ENCODE results near the gene CAND2. TPM values are rescaled to one million over a fixed set of nuclear protein-coding genes. Genes with fewer than 3 reads are reported as not detected.

Gene CAND2
- total and polyA plus RNA-seq, 2 experiments from 2014 or later = 0.43 to 0.53 TPM

DNA sequence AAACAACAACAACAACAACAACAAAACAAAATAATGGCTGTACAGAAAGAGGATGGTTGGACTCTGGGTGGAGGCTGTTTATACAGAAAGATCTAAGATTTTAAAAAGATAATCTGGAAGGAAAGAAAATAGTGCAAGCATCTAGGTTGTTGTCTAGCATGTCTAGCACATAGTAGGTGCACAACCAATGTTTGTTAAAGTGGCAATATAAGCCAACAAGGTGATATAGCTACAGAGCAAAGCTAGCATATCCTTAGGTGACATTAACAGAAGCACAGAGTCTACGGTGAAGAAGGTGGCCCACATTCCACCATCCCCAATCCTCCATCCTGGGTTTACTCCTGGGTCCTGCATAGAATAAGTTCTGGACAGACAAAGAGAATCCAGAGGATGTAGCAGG lies 42.2 kb upstream of the CAND2 start:
- DNase-seq = no peak
- Histone ChIP-seq H3K4me2 (ENCODE audit: unreplicated experiment) (no peak overlapping the region), H3K4me1 (ENCODE audit: insufficient read depth) (peaks cover 33% of the 10 kb centered on the region), H2AFZ (no peak overlapping the region), H3K9me3 (ENCODE audit: low read depth) (no peaks in the 10 kb centered on the region), H3K79me2 (ENCODE audit: insufficient read depth) (no peaks in the 10 kb centered on the region), H3K27ac (no peak overlapping the region), H4K20me1 (ENCODE audit: insufficient read depth) (no peaks in the 10 kb centered on the region), H3F3A (ENCODE audit: insufficient read depth) (peaks cover 30% of the 10 kb centered on the region), H3K9ac (no peak overlapping the region), H3K4me3 (no peak overlapping the region), H3K9me2 (ENCODE audit: insufficient read depth) (no peaks in the 10 kb centered on the region), H3K36me3 (ENCODE audit: low read depth) (no peaks in the 10 kb centered on the region), H3K27me3 (replicated peaks; ENCODE audit: insufficient read depth) (no peaks in the 10 kb centered on the region)
- in situ Hi-C loops (cut with MboI) = no loop called here
- 100% methylated on average over 1 of the region's 1 CpG for WGBS, 2 experiments (ENCODE audit: low coverage in 1 of 2, low lambda C conversion rate in 2 of 2, missing lambda C conversion rate in 2 of 2)
- TF ChIP-seq EZH2phosphoT487 (IDR thresholded peaks at IDR 0.05; ENCODE audit: insufficient read depth, low read depth) (no peak), EZH2 (IDR thresholded peaks at IDR 0.05; ENCODE audit: insufficient read depth, poor library complexity, severe bottlenecking) (no peak)

DNA sequence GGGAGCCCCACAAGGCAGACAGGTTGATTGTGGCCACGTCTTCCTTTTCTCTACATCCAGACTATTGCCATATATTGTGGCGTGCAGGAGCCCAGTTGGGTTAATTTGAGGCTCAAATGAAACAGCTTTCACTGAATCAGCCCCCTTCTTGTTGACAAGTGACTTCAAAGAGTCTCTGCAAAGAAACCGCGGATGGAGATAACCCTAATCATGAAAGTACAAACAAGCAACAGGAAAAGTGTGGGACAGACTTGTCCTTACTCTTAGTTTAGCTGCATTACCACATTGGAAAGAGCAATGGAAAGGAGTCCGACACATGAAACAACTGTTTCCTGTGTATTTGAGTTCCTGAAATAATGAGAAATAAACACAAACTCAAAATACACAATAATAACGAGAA lies 40.7 kb upstream of the CAND2 start:
- H3K27ac ChIP-seq = no peak overlapping the region
- no peaks in the 10 kb centered on the region for H3K79me2 ChIP-seq (ENCODE audit: insufficient read depth)
- H3K9me3 ChIP-seq (ENCODE audit: low read depth) = no peaks in the 10 kb centered on the region
- WGBS, 2 experiments (ENCODE audit: low coverage in 1 of 2, low lambda C conversion rate in 2 of 2, missing lambda C conversion rate in 2 of 2) = 84 to 85% methylated on average over 6 of the region's 6 CpGs
- peaks cover 18% of the 10 kb centered on the region; the same call in 1 of the 2 replicates for H3F3A ChIP-seq (ENCODE audit: insufficient read depth)
- H3K4me2 ChIP-seq (ENCODE audit: unreplicated experiment) = no peak overlapping the region
- H3K9ac ChIP-seq = no peak overlapping the region
- TF ChIP-seq EZH2 (IDR thresholded peaks at IDR 0.05; ENCODE audit: insufficient read depth, poor library complexity, severe bottlenecking) (no peak), EZH2phosphoT487 (IDR thresholded peaks at IDR 0.05; ENCODE audit: insufficient read depth, low read depth) (no peak)
- no peak for DNase-seq
- H3K4me1 ChIP-seq (ENCODE audit: insufficient read depth) = peaks cover 25% of the 10 kb centered on the region
- H3K4me3 ChIP-seq = no peak overlapping the region
- in situ Hi-C loops (cut with MboI) = no loop called here
- no peaks in the 10 kb centered on the region for H3K9me2 ChIP-seq (ENCODE audit: insufficient read depth)
- no peak overlapping the region for H2AFZ ChIP-seq
- H3K36me3 ChIP-seq (ENCODE audit: low read depth) = no peaks in the 10 kb centered on the region
- no peaks in the 10 kb centered on the region for H3K27me3 ChIP-seq (replicated peaks; ENCODE audit: insufficient read depth)
- no peaks in the 10 kb centered on the region for H4K20me1 ChIP-seq (ENCODE audit: insufficient read depth)

DNA sequence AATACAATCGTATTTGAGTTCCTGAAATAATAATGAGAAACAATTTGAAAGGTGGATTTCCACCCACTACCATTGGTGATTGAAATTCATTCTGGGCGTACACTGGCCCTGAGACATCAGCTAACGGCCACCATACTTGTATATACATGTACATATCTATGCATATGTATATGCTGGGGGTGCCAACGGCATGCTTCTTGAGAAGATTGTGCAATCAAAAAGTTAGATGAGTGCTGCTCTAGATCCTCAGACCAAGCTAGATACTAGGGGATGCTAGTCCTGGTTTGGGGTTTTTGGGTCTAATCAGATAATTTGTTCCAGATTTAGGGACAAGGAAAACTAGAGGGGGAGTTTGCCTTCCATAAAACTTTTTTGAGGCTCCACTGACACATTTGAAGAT lies 40.3 kb upstream of the CAND2 start:
- Histone ChIP-seq H3K9me2 (ENCODE audit: insufficient read depth) (no peaks in the 10 kb centered on the region), H3K4me1 (ENCODE audit: insufficient read depth) (peaks cover 21% of the 10 kb centered on the region), H3K4me3 (no peak overlapping the region), H3K27me3 (replicated peaks; ENCODE audit: insufficient read depth) (no peaks in the 10 kb centered on the region), H3K9ac (no peak overlapping the region), H4K20me1 (ENCODE audit: insufficient read depth) (no peaks in the 10 kb centered on the region), H3K79me2 (ENCODE audit: insufficient read depth) (no peaks in the 10 kb centered on the region), H3K9me3 (ENCODE audit: low read depth) (no peaks in the 10 kb centered on the region), H3K27ac (no peak overlapping the region), H3K36me3 (ENCODE audit: low read depth) (no peaks in the 10 kb centered on the region), H3K4me2 (ENCODE audit: unreplicated experiment) (no peak overlapping the region), H2AFZ (no peak overlapping the region), H3F3A (ENCODE audit: insufficient read depth) (peaks cover 14% of the 10 kb centered on the region; the same call in 1 of the 2 replicates)
- DNase-seq = no peak
- TF ChIP-seq EZH2phosphoT487 (IDR thresholded peaks at IDR 0.05; ENCODE audit: insufficient read depth, low read depth) = no peak
- no peak for TF ChIP-seq EZH2 (IDR thresholded peaks at IDR 0.05; ENCODE audit: insufficient read depth, poor library complexity, severe bottlenecking)
- 75 to 82% methylated on average over 4 of the region's 4 CpGs for WGBS, 2 experiments (ENCODE audit: low coverage in 1 of 2, low lambda C conversion rate in 2 of 2, missing lambda C conversion rate in 2 of 2)
- in situ Hi-C loops (cut with MboI) = no loop called here

DNA sequence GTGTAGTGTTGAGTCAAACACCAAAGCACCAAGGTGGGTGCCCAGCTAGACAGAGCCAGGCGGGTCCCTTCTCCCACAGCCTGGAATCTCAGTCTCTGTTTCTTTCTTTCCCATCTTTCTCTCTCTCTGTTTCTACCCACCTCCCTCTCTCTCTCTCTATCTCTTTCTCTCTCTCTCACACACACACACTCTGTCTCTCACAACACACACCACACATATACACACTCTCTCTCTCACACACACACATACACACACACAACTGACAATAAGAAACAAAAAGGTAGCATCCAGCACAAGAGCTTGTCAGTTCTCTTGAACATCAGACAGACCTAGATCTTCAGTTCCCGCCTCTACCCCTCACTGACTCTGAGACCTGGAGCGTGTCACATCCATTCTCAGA lies 39.8 kb upstream of the CAND2 start:
- WGBS, 2 experiments (ENCODE audit: low coverage in 1 of 2, low lambda C conversion rate in 2 of 2, missing lambda C conversion rate in 2 of 2) = 87 to 100% methylated on average over 3 of the region's 3 CpGs
- H4K20me1 ChIP-seq (ENCODE audit: insufficient read depth) = no peaks in the 10 kb centered on the region
- no peaks in the 10 kb centered on the region for H3K9me2 ChIP-seq (ENCODE audit: insufficient read depth)
- no peak overlapping the region for H3K4me2 ChIP-seq (ENCODE audit: unreplicated experiment)
- in situ Hi-C loops (cut with MboI) = no loop called here
- peaks cover 16% of the 10 kb centered on the region for H3K4me1 ChIP-seq (ENCODE audit: insufficient read depth)
- no peak overlapping the region for H3K9ac ChIP-seq
- no peaks in the 10 kb centered on the region for H3K79me2 ChIP-seq (ENCODE audit: insufficient read depth)
- H3F3A ChIP-seq (ENCODE audit: insufficient read depth) = peaks cover 9% of the 10 kb centered on the region; the same call in 1 of the 2 replicates
- H3K27me3 ChIP-seq (replicated peaks; ENCODE audit: insufficient read depth) = no peaks in the 10 kb centered on the region
- H3K36me3 ChIP-seq (ENCODE audit: low read depth) = no peaks in the 10 kb centered on the region
- no peaks in the 10 kb centered on the region for H3K9me3 ChIP-seq (ENCODE audit: low read depth)
- DNase-seq = no peak
- no peak overlapping the region for H3K27ac ChIP-seq
- H2AFZ ChIP-seq = no peak overlapping the region
- no peak for TF ChIP-seq EZH2phosphoT487 (IDR thresholded peaks at IDR 0.05; ENCODE audit: insufficient read depth, low read depth)
- TF ChIP-seq EZH2 (IDR thresholded peaks at IDR 0.05; ENCODE audit: insufficient read depth, poor library complexity, severe bottlenecking) = no peak
- H3K4me3 ChIP-seq = no peak overlapping the region
